ENCODE measurements around the gene CFAP99. TPM values are rescaled to one million over a fixed set of nuclear protein-coding genes. Genes with fewer than 3 reads are reported as not detected.

CFAP99 gene
- total RNA-seq, 1 donor from 2014 or later, result not detected

GRCh38 chr4:2390784-2391421 lies 27.9 kb upstream of the CFAP99 start:
- peaks cover 1% of the 10 kb centered on the region for H3F3A ChIP-seq (ENCODE audit: low read depth)
- H4K20me1 ChIP-seq (ENCODE audit: low read depth), result no peaks in the 10 kb centered on the region
- Mint-ChIP-seq H3K4me3 (peak overlapping the region; percentile 26), H3K36me3 (no peaks in the 10 kb centered on the region), H3K27ac (no peak overlapping the region), H3K27me3 (ENCODE audit: insufficient read depth, low read depth) (peaks cover 21% of the 10 kb centered on the region), H3K4me1 (peaks cover 42% of the 10 kb centered on the region), H3K9me3 (no peaks in the 10 kb centered on the region)
- H3K27ac ChIP-seq, result no peak overlapping the region
- H3K9me3 ChIP-seq (ENCODE audit: low read depth), result no peaks in the 10 kb centered on the region
- H3K4me3 ChIP-seq, result no peak overlapping the region
- no peaks in the 10 kb centered on the region for H3K79me2 ChIP-seq (ENCODE audit: low read depth)
- peak overlapping the region; percentile 11 for H3K4me2 ChIP-seq
- H3K9ac ChIP-seq, result no peak overlapping the region
- H3K4me1 ChIP-seq, result peaks cover 36% of the 10 kb centered on the region
- no peak for TF ChIP-seq EZH2 (IDR thresholded peaks at IDR 0.05)
- no peak for DNase-seq (ENCODE audit: low spot score)
- no peaks in the 10 kb centered on the region for H3K36me3 ChIP-seq
- peak overlapping the region; percentile 5 for H2AFZ ChIP-seq (replicated peaks)
- H3K27me3 ChIP-seq, result peaks cover 9% of the 10 kb centered on the region

GRCh38 chr4:2393353-2394270 lies 25.1 kb upstream of the CFAP99 start:
- Mint-ChIP-seq H3K9me3 (no peaks in the 10 kb centered on the region), H3K36me3 (no peaks in the 10 kb centered on the region), H3K4me3 (peak overlapping the region; percentile 72), H3K27ac (no peak overlapping the region), H3K4me1 (peaks cover 39% of the 10 kb centered on the region), H3K27me3 (ENCODE audit: insufficient read depth, low read depth) (peaks cover 19% of the 10 kb centered on the region)
- Histone ChIP-seq H3K4me2 (peak overlapping the region; percentile 67), H3K9ac (no peak overlapping the region), H3K9me3 (ENCODE audit: low read depth) (no peaks in the 10 kb centered on the region), H3K27ac (no peak overlapping the region), H3F3A (ENCODE audit: low read depth) (no peaks in the 10 kb centered on the region), H3K4me1 (peaks cover 34% of the 10 kb centered on the region), H3K27me3 (peaks cover 9% of the 10 kb centered on the region), H4K20me1 (ENCODE audit: low read depth) (no peaks in the 10 kb centered on the region), H3K36me3 (no peaks in the 10 kb centered on the region), H2AFZ (replicated peaks) (peak overlapping the region; percentile 67), H3K79me2 (ENCODE audit: low read depth) (no peaks in the 10 kb centered on the region), H3K4me3 (peak overlapping the region; percentile 20)
- DNase-seq (ENCODE audit: low spot score), result peak; percentile 79
- TF ChIP-seq EZH2phosphoT487 (IDR thresholded peaks at IDR 0.05) (no peak), EZH2 (IDR thresholded peaks at IDR 0.05) (no peak), CTCF (IDR thresholded peaks at IDR 0.05) (no peak)

DNA sequence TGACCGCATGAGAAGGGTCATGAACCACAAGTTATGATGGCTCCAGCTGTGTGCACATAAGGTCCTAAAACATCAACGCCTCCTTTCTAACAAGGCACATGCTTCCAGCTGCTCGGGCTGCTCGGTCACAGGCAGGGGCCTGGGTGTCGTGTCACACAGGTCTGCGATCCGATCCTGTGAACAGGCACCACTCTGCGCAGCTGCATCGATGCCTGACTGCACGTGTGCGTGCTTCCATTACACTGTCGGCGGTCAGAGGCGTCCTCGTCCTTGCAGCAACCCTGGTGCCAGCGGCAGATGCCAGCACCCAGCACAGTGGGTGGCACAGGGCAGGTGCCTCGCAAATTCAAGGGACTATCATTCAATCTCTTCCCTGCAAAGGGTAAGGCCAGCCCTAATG lies 24.2 kb upstream of the CFAP99 start:
- H3F3A ChIP-seq (ENCODE audit: low read depth), result no peaks in the 10 kb centered on the region
- H3K27me3 ChIP-seq, result peaks cover 9% of the 10 kb centered on the region
- H4K20me1 ChIP-seq (ENCODE audit: low read depth), result no peaks in the 10 kb centered on the region
- H3K9me3 ChIP-seq (ENCODE audit: low read depth), result no peaks in the 10 kb centered on the region
- no peak overlapping the region for H3K9ac ChIP-seq
- H2AFZ ChIP-seq (replicated peaks), result no peak overlapping the region
- no peak overlapping the region for H3K27ac ChIP-seq
- no peaks in the 10 kb centered on the region for H3K36me3 Mint-ChIP-seq
- peaks cover 19% of the 10 kb centered on the region for H3K27me3 Mint-ChIP-seq (ENCODE audit: insufficient read depth, low read depth)
- no peak overlapping the region for H3K4me2 ChIP-seq
- H3K4me3 Mint-ChIP-seq, result no peak overlapping the region
- H3K4me1 Mint-ChIP-seq, result peaks cover 39% of the 10 kb centered on the region
- no peak overlapping the region for H3K4me3 ChIP-seq
- H3K36me3 ChIP-seq, result no peaks in the 10 kb centered on the region
- H3K27ac Mint-ChIP-seq, result no peak overlapping the region
- no peak for DNase-seq (ENCODE audit: low spot score)
- H3K79me2 ChIP-seq (ENCODE audit: low read depth), result no peaks in the 10 kb centered on the region
- no peaks in the 10 kb centered on the region for H3K9me3 Mint-ChIP-seq
- TF ChIP-seq EZH2phosphoT487 (IDR thresholded peaks at IDR 0.05) (no peak), CTCF (IDR thresholded peaks at IDR 0.05) (no peak), EZH2 (IDR thresholded peaks at IDR 0.05) (no peak)
- peaks cover 31% of the 10 kb centered on the region for H3K4me1 ChIP-seq
